OCI-LY7 (cell line): ENCODE measurements around the gene KCNT1. TPM values are rescaled to one million over a fixed set of nuclear protein-coding genes. Genes with fewer than 3 reads are reported as not detected.

Experiments used
- BruUV-seq: library from RNA; stranded (reverse); fragments of 400-500 nt; replicated peaks from 2 replicates; lab custom pipeline; 2021; lab: Mats Ljungman, UMichigan
- CTCF ChIA-PET: fragments of 300-600 bp; sonication (Branson Sonifier 250); formaldehyde crosslinking; loops from one replicate; lab custom pipeline; 2022; ENCODE audit warnings: antibody characterized with exemption; ENCODE audit not compliant: unreplicated experiment; lab: Charles Lee
- POLR2A ChIA-PET: fragments of 300-600 bp; sonication (Branson Sonifier 250); formaldehyde crosslinking; loops from one replicate; lab custom pipeline; 2022; ENCODE audit warnings: antibody characterized with exemption; lab: Charles Lee
- DNase-seq: peaks from one replicate; pipeline ENCODE4 v3.0.0-alpha.2; 2015; ENCODE audit warnings: low spot score
- H2AFZ ChIP-seq: fragments of 200-600 bp; sonication (generic), shearing (Covaris generic); 2 replicates; pipeline ENCODE4 v1.6.1; 2014; ENCODE audit warnings: mild to moderate bottlenecking, antibody characterized with exemption, low read length, moderate library complexity
- H3K27ac ChIP-seq: fragments of 200-600 bp; sonication (generic); 2 replicates; pipeline ENCODE4 v1.5.1; 2014; ENCODE audit warnings: mixed run types, low read depth, mild to moderate bottlenecking, moderate library complexity, low read length, inconsistent platforms; ENCODE audit not compliant: poor library complexity, severe bottlenecking
- H3K36me3 ChIP-seq: fragments of 200-600 bp; sonication (generic); 2 replicates; pipeline ENCODE4 v1.6.1; 2014; ENCODE audit warnings: mild to moderate bottlenecking, antibody characterized with exemption, low read length, moderate library complexity, mixed read lengths; ENCODE audit not compliant: insufficient read depth
- H3K4me1 ChIP-seq: fragments of 200-600 bp; sonication (generic); 2 replicates; pipeline ENCODE4 v1.5.1; 2014; ENCODE audit warnings: mild to moderate bottlenecking, low read length; ENCODE audit not compliant: insufficient read depth, poor library complexity, severe bottlenecking
- H3K4me2 ChIP-seq: fragments of 200-600 bp; sonication (generic); 2 replicates; pipeline ENCODE4 v1.6.1; 2014; ENCODE audit warnings: mild to moderate bottlenecking, low read length
- H3K4me3 ChIP-seq: fragments of 200-600 bp; sonication (generic); 2 replicates; pipeline ENCODE4 v1.5.1; 2014; ENCODE audit warnings: mild to moderate bottlenecking, low read depth, low read length; ENCODE audit not compliant: poor library complexity, severe bottlenecking
- H3K79me2 ChIP-seq: fragments of 200-600 bp; sonication (generic); 2 replicates; pipeline ENCODE4 v1.6.1; 2016; ENCODE audit warnings: low read depth, mild to moderate bottlenecking, low read length, moderate library complexity, mixed read lengths; ENCODE audit not compliant: insufficient read depth
- H3K9me2 ChIP-seq: fragments of 200-600 bp; sonication (generic); 2 replicates; pipeline ENCODE4 v1.6.1; 2016; ENCODE audit warnings: mild to moderate bottlenecking, low read length, mixed read lengths; ENCODE audit not compliant: insufficient read depth
- H3K9me3 ChIP-seq: fragments of 200-600 bp; sonication (generic); 2 replicates; pipeline ENCODE4 v1.6.1; 2014; ENCODE audit warnings: mild to moderate bottlenecking, mixed run types, low read length, mixed read lengths
- H4K20me1 ChIP-seq: fragments of 200-600 bp; sonication (generic); 2 replicates; pipeline ENCODE4 v1.6.1; 2014; ENCODE audit warnings: mild to moderate bottlenecking, antibody characterized with exemption, low read length, moderate library complexity, mixed read lengths; ENCODE audit not compliant: insufficient read depth
- CTCF ChIP-seq: fragments of 200-600 bp; sonication (generic); conservative IDR thresholded peaks from 2 replicates; pipeline ENCODE4 v1.5.1; 2014; ENCODE audit warnings: mild to moderate bottlenecking, antibody characterized with exemption, low read length, moderate library complexity, mixed read lengths
- EZH2phosphoT487 ChIP-seq: fragments of 200-600 bp; sonication (generic); IDR thresholded peaks from 2 replicates; pipeline ENCODE4 v1.6.1; 2018; ENCODE audit warnings: low read depth, borderline replicate concordance, mild to moderate bottlenecking, mixed run types, antibody characterized with exemption, low read length, moderate library complexity, mixed read lengths
- intact Hi-C: fragments of 100-400 bp; cut with micrococcal nuclease; formaldehyde crosslinking; loops from one replicate; pipeline ENCODE4 v1.10.0; 2022; ENCODE audit not compliant: unreplicated experiment
- total RNA-seq, 2 experiments: library from RNA; depleted of rRNA in 1 of 2; stranded (reverse); fragments of >200 nt in 1 of 2; shearing (Covaris generic) in 1 of 2; gene quantifications; 2 replicates each; pipeline ENCODE4 v1.2.3, GENCODE V29; 2014 to 2022

Gene KCNT1
- total RNA-seq, 2 experiments from 2014 or later = not detected

DNA sequence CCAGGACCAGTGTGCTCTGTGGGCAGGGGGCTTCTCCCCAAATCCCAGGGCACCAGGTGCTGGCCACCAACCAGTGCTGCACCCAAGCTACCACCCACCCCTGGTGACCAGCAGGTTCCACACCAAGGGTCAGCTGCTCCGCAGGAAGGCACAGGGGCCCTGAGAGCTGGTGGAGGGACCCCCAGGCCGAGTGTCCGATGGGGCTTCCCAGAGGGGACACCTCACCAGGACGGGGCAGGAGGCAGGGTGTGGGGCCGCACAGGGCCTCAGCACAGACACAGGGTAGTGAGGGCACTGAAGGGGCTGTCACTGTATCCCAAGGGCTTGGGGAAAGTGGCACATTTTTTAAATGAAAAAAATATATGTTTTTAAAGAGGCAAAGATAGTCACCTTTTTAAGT, 20.8 kb upstream of the KCNT1 start:
- H3K9me2 ChIP-seq = no peaks in the 10 kb centered on the region
- no peak overlapping the region for H3K4me2 ChIP-seq
- ChIA-PET POLR2A (no interaction called here), CTCF (no interaction called here)
- H3K4me1 ChIP-seq = no peaks in the 10 kb centered on the region
- no peak for TF ChIP-seq EZH2phosphoT487
- TF ChIP-seq CTCF = no peak
- H3K9me3 ChIP-seq = no peaks in the 10 kb centered on the region
- no peaks in the 10 kb centered on the region for H3K36me3 ChIP-seq
- no peaks in the 10 kb centered on the region for H3K79me2 ChIP-seq
- no peak for DNase-seq
- no peak overlapping the region for H3K27ac ChIP-seq
- BruUV-seq = no TSS peak
- no peak overlapping the region for H3K4me3 ChIP-seq
- no peaks in the 10 kb centered on the region for H4K20me1 ChIP-seq
- no peak overlapping the region for H2AFZ ChIP-seq
- intact Hi-C loops = no loop called here

DNA sequence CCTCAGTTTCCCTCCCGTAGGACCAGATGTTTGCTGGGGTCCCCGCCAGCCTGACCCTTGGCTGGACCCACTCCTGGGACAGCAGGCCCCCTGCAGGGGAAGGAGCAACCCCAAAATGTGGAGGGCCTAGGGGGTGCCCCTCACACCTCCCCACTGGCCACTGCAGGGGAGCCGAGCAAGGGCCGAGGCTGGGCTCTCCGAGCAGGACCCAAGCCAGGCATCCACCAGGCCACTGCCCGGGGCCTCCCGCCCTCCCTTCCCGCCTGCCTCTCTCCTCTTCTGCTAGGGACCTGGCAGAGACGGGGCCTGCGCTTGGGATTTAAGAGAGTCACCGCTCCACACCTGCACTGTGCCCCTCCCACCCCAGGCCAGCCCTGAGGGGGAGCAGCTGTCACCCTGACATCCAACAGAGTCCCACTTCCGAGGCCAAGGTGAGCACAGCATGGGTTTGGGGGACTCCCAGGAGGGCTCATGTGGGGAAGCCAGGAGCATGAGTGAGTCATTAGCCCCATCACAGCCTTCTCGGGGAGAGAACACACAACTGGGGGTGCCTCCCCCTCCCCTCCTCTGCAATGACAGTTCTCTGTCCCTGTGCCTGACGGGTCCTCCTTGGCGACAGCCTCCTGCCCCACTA, 18.5 kb upstream of the KCNT1 start:
- no peaks in the 10 kb centered on the region for H3K36me3 ChIP-seq
- no peaks in the 10 kb centered on the region for H3K4me1 ChIP-seq
- DNase-seq = no peak
- H3K79me2 ChIP-seq = no peaks in the 10 kb centered on the region
- no peak overlapping the region for H3K4me3 ChIP-seq
- no peak overlapping the region for H3K4me2 ChIP-seq
- intact Hi-C loops = no loop called here
- no peak overlapping the region for H2AFZ ChIP-seq
- ChIA-PET POLR2A (no interaction called here), CTCF (no interaction called here)
- no peak overlapping the region for H3K27ac ChIP-seq
- TF ChIP-seq CTCF = no peak
- no peak for TF ChIP-seq EZH2phosphoT487
- H3K9me2 ChIP-seq = no peaks in the 10 kb centered on the region
- no TSS peak for BruUV-seq
- H3K9me3 ChIP-seq = no peaks in the 10 kb centered on the region
- H4K20me1 ChIP-seq = no peaks in the 10 kb centered on the region

DNA sequence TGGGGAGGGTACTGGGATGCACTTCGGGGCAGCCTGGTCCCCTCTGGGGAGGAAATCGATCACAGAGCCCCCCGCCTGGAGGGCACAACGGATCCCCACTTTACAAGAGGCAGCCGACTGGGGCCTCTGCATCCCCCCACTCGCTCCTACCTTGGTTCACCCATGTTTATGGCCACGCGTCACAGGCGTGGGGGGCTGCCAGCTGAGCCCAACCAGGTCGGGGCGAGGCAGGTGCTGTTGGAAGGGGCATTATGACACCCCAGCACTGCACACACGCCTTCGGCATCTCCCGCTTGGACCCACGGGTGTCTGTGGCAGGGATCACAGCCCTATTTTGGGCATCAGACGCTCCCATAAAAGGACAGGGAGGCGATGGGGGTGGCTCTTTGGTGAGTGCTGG, 17.3 kb upstream of the KCNT1 start:
- no peak overlapping the region for H3K4me3 ChIP-seq
- H3K36me3 ChIP-seq = no peaks in the 10 kb centered on the region
- no peak overlapping the region for H3K4me2 ChIP-seq
- H2AFZ ChIP-seq = no peak overlapping the region
- H3K9me2 ChIP-seq = no peaks in the 10 kb centered on the region
- POLR2A ChIA-PET = no interaction called here
- H3K4me1 ChIP-seq = no peaks in the 10 kb centered on the region
- intact Hi-C loops = no loop called here
- BruUV-seq = no TSS peak
- H3K79me2 ChIP-seq = no peaks in the 10 kb centered on the region
- H4K20me1 ChIP-seq = no peaks in the 10 kb centered on the region
- CTCF ChIA-PET = no interaction called here
- TF ChIP-seq EZH2phosphoT487 = no peak
- no peak for TF ChIP-seq CTCF
- no peak for DNase-seq
- H3K9me3 ChIP-seq = no peaks in the 10 kb centered on the region
- no peak overlapping the region for H3K27ac ChIP-seq
